Activated naive CD4-positive, alpha-beta T cell treated with anti-CD3 and anti-CD28 coated beads, Interleukin-2, amount 10 ng/mL, durations not matched to agents 7 days and 5 days (primary cell): ENCODE measurements around the gene AKT1.
A peak's percentile ranks its signal among the peaks of the same experiment; 100 is the strongest.
"Not testable (repeated sequence)": the region's sequence is repeated elsewhere in the genome, so short reads cannot be mapped to it uniquely, and the experiment has no call there.

Source experiments
- CTCF ChIA-PET: fragments of 350-600 bp; sonication (Branson Sonifier 250); formaldehyde crosslinking; loops from one replicate; lab custom pipeline; 2021; ENCODE audit warnings: antibody characterized with exemption; lab: Charles Lee
- DNase-seq: peaks from one replicate; pipeline ENCODE4 v3.0.0-alpha.2; 2020
- H3K27ac Mint-ChIP-seq: one replicate; pipeline ENCODE4 v1.8.0; 2021; ENCODE audit warnings: mild to moderate bottlenecking, moderate library complexity, mixed read lengths
- H3K27me3 Mint-ChIP-seq: one replicate; pipeline ENCODE4 v1.8.0; 2021; ENCODE audit warnings: mild to moderate bottlenecking, mixed read lengths
- H3K36me3 Mint-ChIP-seq: one replicate; pipeline ENCODE4 v1.8.0; 2021; ENCODE audit warnings: mixed read lengths
- H3K4me1 Mint-ChIP-seq: one replicate; pipeline ENCODE4 v1.8.0; 2021; ENCODE audit warnings: mixed read lengths
- H3K4me3 Mint-ChIP-seq: one replicate; pipeline ENCODE4 v1.8.0; 2021; ENCODE audit warnings: mild to moderate bottlenecking, moderate library complexity, mixed read lengths
- H3K9me3 Mint-ChIP-seq: one replicate; pipeline ENCODE4 v1.8.0; 2021; ENCODE audit warnings: mixed read lengths

AKT1 gene

DNA sequence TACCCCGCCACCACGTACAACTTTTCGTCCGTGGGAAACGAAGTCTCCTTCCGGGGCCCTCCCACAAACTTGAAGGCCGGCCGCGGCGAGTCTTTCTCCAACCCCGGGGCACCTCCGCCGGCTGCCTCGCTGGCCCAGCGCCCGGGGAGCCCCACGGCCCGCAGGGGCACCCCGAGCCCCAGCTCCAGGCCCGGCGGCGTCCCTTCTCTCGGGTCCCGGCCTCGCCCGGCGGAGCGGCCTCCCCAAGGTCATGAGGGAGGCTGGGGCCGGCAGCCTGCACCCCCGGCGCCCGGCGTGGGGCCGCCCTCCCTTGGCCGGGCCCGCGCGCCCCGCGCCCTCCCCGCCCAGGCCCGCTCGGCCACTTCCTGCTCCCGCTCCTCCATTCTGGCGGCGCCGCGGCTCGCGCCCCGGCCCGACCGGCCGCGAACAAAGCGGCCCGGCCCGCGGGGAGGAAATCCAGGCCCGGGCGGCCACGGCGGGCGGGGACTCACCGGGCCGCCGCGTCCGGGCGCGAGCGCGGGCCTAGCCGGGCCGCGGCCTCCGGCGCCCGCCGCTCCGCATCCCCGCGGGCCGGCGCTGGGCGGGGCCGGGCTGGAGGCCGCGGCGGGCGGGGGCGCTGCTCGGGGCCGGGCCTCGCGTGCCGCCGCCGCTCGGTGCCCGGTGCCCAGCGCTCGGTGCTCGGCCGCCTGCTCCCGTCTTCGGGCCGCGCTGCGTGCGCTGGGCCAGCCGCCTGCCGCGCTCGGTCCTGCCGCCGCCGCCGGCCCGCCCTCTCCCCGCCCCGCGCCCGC lies at the start of gene AKT1:
Gene AKT1 (minus strand): TSS at position 756 of the 788 bp plus-strand sequence. CDS start 3,105 bp downstream, outside the sequence.
- Mint-ChIP-seq H3K36me3 (peaks cover 15% of the 10 kb centered on the region), H3K4me3 (peak within 1 kb of the TSS; percentile 86), H3K27ac (peak within 1 kb of the TSS; percentile 81), H3K4me1 (peaks cover 57% of the 10 kb centered on the region), H3K9me3 (no peaks in the 10 kb centered on the region), H3K27me3 (peaks cover 43% of the 10 kb centered on the region)
- peak; percentile 58 for DNase-seq
- CTCF ChIA-PET, result interaction anchor here (1.0 to 1.9 kb wide), 3 partner anchors 9 to 30 kb away, joined by 3 to 7 read pairs (median 5); no protein-coding TSS in a partner anchor

DNA sequence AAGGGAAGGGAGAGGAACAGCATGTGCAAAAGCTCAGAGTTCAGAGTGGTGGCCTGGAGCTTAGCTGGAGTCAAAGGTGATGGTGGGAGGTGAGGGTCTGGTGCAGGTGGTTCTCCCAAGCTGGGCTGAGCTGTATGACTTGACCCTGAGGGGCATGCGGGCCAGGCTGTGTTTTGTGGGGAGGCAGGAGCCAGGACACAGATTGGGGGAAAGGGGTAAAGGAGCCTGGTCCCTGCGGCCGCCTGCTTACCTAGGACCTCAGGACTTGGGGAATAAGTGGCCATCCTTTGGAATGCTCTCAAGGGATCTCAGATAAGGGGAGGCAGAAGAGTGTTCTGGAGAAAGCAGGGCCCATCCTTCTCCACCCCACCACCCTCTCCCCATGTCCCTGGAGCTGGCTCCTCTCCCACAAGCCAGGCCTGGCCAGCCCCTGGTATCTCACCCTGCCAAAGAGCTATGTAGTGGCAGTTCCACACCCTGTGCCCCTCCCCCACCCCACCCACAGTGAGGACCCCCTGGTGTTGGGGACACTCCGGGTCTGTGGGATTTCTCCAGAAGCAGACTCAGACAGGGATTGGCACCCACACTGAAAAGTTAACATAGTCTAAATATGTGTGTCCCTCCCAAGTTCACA lies 49.6 kb upstream of the AKT1 start:
- no peak overlapping the region for H3K27ac Mint-ChIP-seq
- H3K9me3 Mint-ChIP-seq, result no peaks in the 10 kb centered on the region
- CTCF ChIA-PET, result no interaction called here
- no peaks in the 10 kb centered on the region for H3K36me3 Mint-ChIP-seq
- peaks cover 86% of the 10 kb centered on the region for H3K27me3 Mint-ChIP-seq
- H3K4me1 Mint-ChIP-seq, result no peaks in the 10 kb centered on the region
- DNase-seq, result no peak
- H3K4me3 Mint-ChIP-seq, result no peak overlapping the region

DNA sequence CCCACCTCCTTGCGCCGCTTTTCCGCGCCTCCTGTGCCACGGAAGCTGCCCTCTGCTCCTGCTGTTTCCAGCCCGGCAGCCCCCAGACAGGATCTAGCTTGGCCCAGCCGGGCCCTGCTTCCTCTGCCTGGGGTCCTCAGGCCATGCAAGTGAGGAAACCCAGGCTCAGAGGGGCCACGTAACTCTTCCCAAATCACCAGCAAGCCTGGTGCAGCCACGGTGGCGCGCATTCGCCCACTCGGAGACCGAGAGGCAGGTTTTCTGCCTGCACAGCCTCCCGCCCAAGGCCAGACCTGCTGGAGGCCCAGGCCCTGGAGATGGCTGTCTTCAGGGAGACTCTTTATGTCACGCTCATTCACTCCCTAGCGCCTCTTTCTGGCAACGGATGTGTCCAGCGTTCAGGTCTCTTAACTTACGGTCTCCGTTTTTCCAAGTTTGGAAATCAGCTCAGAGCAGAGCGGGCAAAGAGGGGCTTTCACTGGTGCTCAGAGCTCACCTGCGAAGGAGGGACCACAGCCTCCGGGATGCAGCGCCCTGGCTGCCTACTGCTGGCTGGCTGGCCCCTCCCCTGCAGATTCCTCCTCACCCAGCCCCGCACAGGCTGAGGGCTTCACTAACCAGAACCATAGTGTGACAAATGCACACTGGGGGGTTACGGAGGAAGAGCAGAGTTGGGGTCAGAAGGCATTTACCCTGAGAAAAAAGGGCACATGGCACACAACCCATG lies 48.9 kb upstream of the AKT1 start:
- H3K27ac Mint-ChIP-seq, result no peak overlapping the region
- H3K36me3 Mint-ChIP-seq, result no peaks in the 10 kb centered on the region
- no peaks in the 10 kb centered on the region for H3K9me3 Mint-ChIP-seq
- no peak overlapping the region for H3K4me3 Mint-ChIP-seq
- DNase-seq, result no peak
- H3K4me1 Mint-ChIP-seq, result no peaks in the 10 kb centered on the region
- CTCF ChIA-PET, result no interaction called here
- H3K27me3 Mint-ChIP-seq, result peaks cover 83% of the 10 kb centered on the region

GRCh38 chr14:104843442-104844305 lies 48.1 kb upstream of the AKT1 start:
- CTCF ChIA-PET, result no interaction called here
- H3K4me3 Mint-ChIP-seq, result no peak overlapping the region
- no peak for DNase-seq
- peaks cover 82% of the 10 kb centered on the region for H3K27me3 Mint-ChIP-seq
- H3K27ac Mint-ChIP-seq, result no peak overlapping the region
- no peaks in the 10 kb centered on the region for H3K9me3 Mint-ChIP-seq
- no peaks in the 10 kb centered on the region for H3K36me3 Mint-ChIP-seq
- H3K4me1 Mint-ChIP-seq, result no peaks in the 10 kb centered on the region

- Mint-ChIP-seq H3K27me3 (peaks cover 79% of the 10 kb centered on the region), H3K36me3 (no peaks in the 10 kb centered on the region), H3K9me3 (no peaks in the 10 kb centered on the region), H3K4me1 (no peaks in the 10 kb centered on the region), H3K27ac (no peak overlapping the region), H3K4me3 (no peak overlapping the region)
- DNase-seq, result no peak
- CTCF ChIA-PET, result no interaction called here
Observed at GRCh38 chr14:104843006-104843405, 47.5 kb upstream of the AKT1 start.

DNA sequence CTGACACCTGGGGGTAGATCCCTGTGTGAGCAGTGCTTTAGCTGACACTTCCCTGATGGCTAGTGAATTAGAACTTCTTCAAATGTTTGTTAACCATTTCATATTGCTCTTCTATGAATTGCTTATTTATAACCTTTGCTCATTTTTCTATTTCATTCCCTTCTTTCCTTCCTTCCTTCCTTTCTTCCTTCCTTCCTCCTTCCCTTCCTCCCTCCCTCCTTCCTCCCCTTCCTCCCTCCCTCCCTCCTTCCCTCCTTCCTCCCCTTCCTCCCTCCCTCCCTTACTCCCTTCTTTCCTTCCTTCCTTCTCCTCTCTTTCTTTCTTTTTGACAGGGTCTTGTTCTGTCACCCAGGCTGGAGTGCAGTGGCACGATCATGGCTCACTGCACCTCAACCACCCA lies 46.2 kb upstream of the AKT1 start:
- Mint-ChIP-seq H3K4me1 (no peaks in the 10 kb centered on the region), H3K27ac (no peak overlapping the region), H3K9me3 (no peaks in the 10 kb centered on the region), H3K36me3 (no peaks in the 10 kb centered on the region), H3K27me3 (peaks cover 71% of the 10 kb centered on the region), H3K4me3 (no peak overlapping the region)
- DNase-seq, result no peak
- CTCF ChIA-PET, result no interaction called here

- H3K36me3 Mint-ChIP-seq, H3K9me3 Mint-ChIP-seq, H3K4me3 Mint-ChIP-seq, CTCF ChIA-PET, DNase-seq, H3K27ac Mint-ChIP-seq, H3K4me1 Mint-ChIP-seq: not testable (repeated sequence)
- H3K27me3 Mint-ChIP-seq, result peaks cover 17% of the 10 kb centered on the region
Observed at GRCh38 chr14:104836171-104836935, 40.8 kb upstream of the AKT1 start.

DNA sequence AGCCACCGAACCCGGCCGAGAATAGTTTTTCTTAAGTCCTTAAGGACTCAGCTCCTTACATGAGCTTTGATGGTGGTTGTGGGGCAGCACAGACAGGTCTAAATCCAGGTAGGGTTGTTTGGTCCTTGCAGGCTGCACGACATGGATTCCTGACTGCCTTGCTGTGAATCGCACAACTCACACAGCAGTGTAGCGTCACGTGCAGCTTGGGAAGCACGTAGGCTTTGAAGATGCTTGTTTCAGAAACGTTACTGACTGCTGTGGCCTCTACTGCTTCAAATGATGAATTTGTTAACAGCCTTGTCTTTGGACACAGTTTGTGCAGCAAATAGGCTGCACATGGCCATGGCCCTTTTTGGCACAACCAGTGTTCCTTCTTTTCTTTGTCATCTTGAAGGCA lies 35.2 kb upstream of the AKT1 start:
- Mint-ChIP-seq H3K4me3 (no peak overlapping the region), H3K27ac (no peak overlapping the region), H3K4me1 (peaks cover 12% of the 10 kb centered on the region), H3K9me3 (no peaks in the 10 kb centered on the region), H3K27me3 (peaks cover 40% of the 10 kb centered on the region), H3K36me3 (no peaks in the 10 kb centered on the region)
- CTCF ChIA-PET, result no interaction called here
- no peak for DNase-seq

DNA sequence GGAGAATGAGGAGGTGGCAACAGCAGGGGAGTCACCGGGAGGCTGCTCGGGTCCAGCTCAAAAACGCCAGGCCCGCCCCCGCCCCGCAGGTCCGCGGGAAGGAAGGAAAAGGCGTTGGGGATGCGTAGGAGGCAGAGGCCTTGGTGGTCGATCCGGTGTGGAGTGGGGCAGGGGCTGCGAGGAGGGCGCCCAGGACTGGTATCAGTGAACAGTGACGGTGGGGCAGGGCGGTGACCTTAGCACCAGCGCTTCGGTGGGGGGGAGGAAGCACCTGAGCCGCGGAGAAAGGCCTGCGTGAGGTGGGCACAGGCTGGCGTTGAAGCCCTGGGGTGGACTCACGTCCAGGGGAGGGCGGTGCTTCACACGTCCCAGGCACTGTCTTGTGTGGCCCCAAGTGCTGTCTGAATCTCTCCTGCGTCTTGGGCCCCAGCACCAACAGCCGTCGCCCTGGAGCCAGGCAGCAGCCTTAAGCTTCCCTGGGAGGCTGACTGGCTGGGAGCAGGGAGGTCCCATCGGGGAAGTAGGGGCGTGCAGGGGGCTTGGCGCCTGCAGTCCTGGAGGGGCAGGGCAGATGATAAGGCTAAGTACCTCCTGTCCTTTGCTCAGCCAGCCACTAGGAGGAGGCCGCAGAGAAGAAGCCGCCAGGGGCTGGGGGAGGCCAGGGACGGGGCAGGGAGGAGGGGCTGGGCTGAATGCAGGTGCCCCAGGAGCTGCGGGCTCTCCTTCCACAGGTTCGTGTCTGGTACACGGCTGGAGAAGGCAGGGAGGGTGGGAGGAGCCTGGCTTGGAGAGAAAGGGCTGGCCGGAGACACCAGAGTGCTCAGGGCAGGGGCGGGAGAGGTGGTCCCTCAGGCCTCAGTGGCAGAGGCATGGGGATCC lies 31.9 kb upstream of the AKT1 start:
- peaks cover 7% of the 10 kb centered on the region for H3K9me3 Mint-ChIP-seq
- CTCF ChIA-PET, result interaction anchor here (2.9 kb wide), 1 partner anchor 59 kb away, joined by 21 read pairs; no protein-coding TSS in a partner anchor
- H3K27me3 Mint-ChIP-seq, result peaks cover 63% of the 10 kb centered on the region
- H3K36me3 Mint-ChIP-seq, result peaks cover 5% of the 10 kb centered on the region
- peak; percentile 73 for DNase-seq
- no peak overlapping the region for H3K27ac Mint-ChIP-seq
- peak overlapping the region; percentile 60 for H3K4me3 Mint-ChIP-seq
- peaks cover 24% of the 10 kb centered on the region for H3K4me1 Mint-ChIP-seq

DNA sequence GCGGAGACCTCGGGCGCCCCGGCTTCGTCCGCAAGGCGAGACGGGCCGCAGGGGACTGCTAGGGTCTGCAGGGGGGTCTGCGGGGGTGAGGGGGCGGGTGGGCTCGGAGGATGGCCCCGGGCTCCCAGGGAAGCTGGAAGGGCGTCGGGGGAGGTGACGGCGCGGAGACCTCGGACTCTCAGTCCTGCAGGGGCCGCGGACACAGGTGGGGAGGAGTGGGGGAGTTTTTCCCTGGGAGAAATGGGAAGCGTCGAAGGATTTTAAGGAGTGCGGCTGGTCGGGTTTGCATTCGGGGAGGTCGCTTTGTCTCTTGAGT lies 31.3 kb upstream of the AKT1 start:
- CTCF ChIA-PET, result interaction anchor here (1.4 to 2.9 kb wide), 4 partner anchors 54 to 104 kb away, joined by 4 to 21 read pairs (median 6); partner anchors contain the start of gene ADSS1
- peaks cover 63% of the 10 kb centered on the region for H3K27me3 Mint-ChIP-seq
- H3K36me3 Mint-ChIP-seq, result peaks cover 5% of the 10 kb centered on the region
- DNase-seq, result no peak
- no peak overlapping the region for H3K27ac Mint-ChIP-seq
- peaks cover 7% of the 10 kb centered on the region for H3K9me3 Mint-ChIP-seq
- peaks cover 24% of the 10 kb centered on the region for H3K4me1 Mint-ChIP-seq
- peak overlapping the region; percentile 60 for H3K4me3 Mint-ChIP-seq

DNA sequence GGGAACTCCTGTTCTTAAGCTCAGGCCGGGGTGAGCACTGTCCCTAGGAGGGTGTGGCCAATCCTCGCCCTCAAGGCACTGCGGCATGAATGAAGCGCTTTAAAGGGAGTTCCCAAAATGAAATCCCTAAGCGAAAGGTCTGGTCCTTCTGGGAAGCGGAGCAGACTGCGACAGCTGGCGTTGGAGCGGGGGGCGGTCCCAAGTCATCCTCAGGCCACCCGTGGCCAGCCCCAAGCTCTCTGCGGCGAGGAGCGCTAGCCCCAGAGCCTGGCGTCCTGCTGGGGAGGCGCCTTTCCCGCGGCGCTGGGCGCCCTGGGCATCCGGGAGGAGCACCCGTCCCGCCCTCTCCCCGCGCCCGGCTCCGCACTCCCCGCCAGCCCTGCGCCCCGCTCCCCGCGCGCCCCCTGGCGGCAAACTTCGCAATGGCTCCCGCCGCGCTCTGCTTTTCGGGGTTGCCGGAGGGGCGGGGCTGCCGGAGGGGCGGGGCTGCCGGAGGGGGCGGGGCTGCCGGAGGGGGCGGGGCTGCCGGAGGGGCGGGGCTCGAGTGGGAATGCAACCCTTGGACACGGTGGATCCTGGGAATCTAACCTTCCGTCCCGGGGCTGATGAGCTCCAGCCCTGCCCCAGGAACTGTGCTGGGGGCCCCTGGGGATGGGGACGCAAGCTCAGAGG lies 30.8 kb upstream of the AKT1 start:
- CTCF ChIA-PET, result interaction anchor here (0.8 to 2.9 kb wide), 13 partner anchors 25 to 103 kb away, joined by 3 to 21 read pairs (median 4); partner anchors contain the start of genes ADSS1, SIVA1 and ZBTB42
- H3K4me3 Mint-ChIP-seq, result peak overlapping the region; percentile 75
- peaks cover 24% of the 10 kb centered on the region for H3K4me1 Mint-ChIP-seq
- DNase-seq, result peak; percentile 95
- H3K27ac Mint-ChIP-seq, result no peak overlapping the region
- peaks cover 7% of the 10 kb centered on the region for H3K9me3 Mint-ChIP-seq
- peaks cover 63% of the 10 kb centered on the region for H3K27me3 Mint-ChIP-seq
- H3K36me3 Mint-ChIP-seq, result peaks cover 5% of the 10 kb centered on the region
